GM19240 (cell line): ENCODE results near the gene CTXND1.

Experiments
- DNase-seq: peaks from one replicate; pipeline ENCODE4 v3.0.0; 2011; ENCODE audit warnings: low spot score; ENCODE audit not compliant: insufficient read length

The CTXND1 gene

DNA sequence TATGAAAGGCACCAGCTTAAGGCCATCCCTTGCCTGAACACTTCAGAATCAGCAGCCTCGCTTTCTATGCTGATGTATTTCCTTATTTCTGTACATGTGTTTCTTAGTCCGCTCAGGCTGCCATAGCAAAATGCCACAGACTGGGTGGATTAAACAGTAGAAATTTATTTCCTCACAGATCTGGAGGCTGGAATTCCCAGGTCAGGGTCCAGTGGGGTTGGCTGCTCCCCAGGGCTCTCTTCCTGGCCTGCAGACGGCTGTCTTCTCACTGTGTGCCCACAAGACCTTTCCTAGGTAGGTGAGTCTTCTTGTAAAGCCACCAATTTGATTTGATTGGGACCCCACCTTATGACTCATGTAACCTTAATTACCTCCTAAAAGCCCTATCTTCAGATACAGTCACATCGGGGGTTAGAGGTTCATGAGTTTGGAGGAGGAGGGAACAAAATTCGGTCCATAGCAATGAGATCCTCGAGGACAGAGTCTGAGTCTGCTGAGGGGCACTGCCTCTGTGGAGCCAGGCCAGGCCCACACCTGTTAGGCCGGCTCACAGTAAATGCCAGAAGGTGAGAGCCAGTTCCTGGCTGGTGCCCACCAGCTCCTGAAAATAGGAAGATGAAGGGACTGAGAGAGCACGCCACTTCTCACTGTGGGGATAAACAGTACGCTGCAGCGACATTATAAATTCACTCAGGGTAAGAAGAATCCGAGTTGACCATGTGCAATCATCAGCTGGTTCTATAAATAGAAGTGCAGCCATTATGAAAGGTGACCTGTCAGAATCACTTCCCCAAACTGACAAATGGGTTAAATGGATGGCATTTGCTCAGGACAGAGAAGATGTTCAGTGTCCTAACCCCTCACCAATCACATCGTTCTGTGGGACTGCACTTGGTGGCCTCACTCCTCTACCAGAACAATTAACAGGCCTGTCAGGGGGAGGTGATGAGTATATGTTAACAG is 41.1 kb downstream of the CTXND1 start:
- no peak for DNase-seq

DNA sequence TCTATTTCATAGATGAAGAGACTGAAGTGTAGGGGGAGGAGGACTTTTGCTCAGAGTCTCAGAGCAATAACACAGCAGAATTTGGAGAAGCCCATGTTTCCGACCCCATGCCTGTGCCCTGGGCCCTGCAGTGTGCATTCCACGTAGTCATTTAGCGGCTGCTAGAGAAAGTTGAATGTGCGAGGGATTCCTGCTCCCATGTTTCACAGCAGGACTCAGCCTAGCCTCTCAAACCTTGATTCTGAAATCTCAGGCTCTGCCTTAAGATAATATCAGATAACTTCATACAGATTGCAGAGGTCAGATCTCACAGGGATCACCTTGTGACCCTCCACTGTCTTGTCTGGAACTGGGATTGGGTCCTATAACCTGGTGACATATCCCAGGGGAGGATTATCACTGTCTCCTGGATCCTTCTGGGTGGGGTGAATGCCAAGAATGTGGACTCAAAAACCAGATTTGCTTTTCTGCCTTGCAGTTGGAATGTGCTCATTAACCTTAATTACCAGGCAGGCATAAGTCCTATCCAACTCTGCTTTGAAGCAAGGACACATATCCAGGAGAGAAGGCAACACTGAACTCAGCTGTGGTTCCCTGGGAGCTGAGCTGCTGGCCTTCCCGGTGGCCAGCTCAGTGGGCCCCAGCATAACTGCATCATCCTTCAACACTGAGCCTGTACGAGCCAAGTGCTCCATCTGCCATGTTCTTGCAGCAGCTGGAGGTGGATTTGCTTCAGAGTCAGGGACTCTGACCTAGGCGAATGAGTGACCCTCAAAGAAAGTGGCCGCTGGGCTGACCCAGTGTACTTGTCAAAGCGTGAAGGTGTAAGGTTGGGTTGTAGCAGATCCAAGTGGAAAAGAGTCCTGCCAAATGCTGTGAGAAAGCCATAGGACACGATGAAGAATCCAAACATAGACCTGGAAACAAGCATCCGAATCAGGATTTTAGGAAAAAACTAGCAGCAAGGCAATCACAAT is 43.0 kb downstream of the CTXND1 start:
- no peak for DNase-seq

DNA sequence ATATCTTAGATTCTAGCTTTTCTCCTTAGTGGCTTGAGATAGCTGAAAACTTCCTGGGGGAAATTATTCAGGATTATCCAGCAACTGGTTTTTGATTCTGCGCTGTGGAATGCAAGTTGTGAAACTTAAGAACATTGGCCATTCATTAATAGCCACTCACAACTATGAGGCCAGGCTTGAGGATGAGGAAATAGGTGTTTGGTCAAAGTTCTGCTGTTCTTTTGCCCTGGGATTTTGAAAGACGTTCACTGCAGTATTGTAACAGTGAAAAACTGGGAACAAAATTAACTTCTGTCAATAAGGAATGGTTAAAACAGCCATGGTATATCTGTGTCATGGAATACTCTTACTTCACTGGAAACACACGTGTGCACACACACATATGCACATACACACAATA is 44.1 kb downstream of the CTXND1 start:
- DNase-seq: no peak

DNA sequence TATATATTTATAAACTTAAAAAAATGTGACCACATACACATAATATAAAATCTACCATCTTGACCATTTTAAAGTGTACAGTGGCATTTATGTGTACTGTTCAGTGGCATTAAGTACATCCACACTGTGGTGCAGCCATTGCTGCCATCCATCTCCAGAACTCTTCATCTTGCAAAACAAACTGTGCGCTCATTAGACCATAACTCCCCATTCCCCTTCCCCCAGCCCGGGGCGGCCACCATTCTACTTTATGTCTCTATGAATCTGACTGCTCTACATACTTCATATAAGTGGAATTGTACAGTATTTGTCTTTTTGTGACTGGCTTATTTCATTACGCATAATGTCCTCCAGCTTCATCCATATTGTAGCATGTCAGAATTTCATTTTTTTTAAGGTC is 47.8 kb downstream of the CTXND1 start:
- no peak for DNase-seq

DNA sequence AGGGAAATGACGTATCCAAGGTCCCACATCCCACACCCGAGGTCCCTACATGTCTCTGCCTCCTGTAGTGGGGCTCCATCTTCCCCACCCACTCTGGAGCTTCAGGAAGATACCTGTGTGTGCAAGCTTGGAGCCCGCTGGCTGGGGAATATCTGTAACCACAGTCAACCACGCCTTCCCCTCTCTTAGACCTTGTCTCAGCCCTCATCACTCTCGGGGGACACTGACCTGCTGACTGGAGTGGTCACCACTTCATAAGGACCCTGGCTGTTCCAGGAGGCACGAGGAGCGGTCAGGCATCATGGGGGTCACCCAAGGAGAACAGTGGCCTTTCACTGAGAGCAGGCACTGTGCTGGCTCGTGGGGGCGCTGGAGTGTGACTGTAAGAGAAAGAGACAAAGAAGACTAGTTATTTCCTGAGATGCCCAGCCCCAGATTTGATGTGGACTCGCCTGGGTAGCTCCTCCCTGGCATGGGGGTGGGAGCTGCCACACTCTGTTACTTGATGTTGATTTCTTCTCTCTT is 48.6 kb downstream of the CTXND1 start:
- DNase-seq: no peak

DNA sequence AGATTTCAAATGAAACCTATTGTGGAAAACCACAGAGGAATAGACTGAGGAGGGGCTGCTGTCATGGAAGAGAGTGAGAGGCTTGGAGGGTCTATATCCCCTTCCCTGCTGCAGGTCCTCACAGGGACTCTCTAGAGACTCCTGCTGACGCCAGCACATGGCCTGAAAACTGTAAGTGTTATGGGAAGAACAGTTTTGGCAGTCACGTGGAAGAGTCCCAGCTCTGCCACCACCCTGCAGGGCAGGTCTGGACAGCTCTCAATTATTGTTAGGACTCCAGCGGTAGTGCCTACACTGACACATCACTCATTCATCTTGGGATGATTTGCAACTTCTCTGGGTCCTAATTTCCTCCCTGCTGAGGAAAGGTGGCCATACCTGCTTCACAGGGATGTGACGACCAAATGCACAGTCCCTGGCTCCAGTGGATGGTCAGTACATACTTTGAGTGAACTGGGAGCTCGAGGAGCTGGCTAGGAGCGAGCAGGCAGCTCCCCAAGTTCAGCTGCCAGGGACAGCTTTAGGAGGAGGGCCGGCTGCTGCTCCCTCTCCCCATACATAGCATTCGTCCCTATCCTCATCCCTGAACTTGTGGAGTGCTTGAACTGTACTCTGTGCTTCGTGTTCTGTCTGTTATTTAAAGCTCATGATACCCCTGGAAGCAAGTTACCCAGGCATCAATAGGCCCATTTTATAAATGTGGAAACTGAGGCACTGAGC is 49.2 kb downstream of the CTXND1 start:
- DNase-seq: no peak

DNA sequence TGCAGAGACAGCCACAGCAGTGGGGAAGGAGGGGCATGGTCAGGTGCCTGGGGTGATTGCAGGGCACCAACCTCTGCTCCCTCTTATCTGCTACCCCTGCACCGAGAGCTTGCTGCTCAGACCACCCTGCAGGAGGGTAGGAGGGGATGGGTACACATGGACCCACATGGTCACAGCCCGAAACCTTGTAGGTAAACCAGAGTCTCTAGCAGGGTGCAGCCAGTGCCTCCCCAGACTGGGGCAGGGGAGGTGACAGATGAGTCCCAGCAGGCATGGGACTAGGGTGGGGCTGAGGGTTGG is 50.0 kb downstream of the CTXND1 start:
- DNase-seq: no peak

DNA sequence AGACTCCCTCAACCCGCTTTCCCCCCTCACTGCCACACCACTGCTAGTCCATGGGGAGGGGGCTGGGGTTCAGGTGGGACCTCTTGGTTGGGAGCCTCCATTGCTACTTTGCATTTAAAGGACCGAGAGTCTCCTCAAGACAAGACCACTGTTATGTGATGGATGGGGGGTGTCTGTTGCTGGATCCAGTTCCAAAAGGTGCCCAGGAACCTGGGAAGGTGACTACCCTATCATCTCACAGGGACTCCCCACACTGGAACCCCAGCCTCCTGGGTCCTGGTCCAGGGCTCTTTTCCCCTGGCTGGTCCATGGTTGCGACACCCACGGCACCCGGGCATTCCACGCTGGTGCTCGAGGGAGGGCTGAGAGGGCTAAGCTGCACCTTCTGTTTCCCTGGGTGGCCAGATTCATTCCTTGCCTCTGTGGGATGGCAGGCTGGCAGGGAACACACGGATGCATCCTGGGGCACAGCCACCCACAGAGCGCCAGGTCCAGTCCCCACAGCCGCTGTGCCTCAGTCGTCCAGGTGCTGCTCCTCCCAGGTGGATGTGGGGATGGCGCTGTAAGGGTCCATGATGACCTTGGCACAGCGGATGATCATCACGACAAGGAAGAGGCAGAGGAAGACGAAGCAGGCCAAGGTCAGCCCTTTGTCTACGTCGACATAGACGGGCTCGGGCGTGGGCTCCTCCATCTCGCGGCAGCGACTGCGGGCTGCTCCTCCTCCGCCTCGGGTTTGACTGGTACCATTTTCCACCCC is 50.6 kb downstream of the CTXND1 start:
- DNase-seq: no peak

DNA sequence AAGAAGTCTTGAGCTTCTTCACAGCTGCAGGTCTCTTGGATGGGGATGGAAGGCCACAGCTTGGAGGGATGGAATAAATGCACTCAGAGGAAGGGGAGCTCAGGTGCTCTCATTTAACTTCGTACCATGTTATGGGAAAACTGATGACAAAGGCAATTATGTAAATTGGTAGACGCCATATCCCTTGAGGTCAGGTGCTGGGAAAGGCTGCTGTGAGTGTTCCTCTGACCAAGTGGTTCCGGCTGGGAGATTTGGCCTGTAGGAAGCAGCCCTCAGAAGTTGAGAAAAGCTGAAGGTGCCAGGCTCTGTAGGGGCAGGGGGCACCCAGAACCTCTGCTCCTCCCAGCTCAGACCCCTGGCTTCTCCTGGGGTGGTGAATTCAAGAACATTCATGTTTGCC is 52.1 kb downstream of the CTXND1 start:
- no peak for DNase-seq

DNA sequence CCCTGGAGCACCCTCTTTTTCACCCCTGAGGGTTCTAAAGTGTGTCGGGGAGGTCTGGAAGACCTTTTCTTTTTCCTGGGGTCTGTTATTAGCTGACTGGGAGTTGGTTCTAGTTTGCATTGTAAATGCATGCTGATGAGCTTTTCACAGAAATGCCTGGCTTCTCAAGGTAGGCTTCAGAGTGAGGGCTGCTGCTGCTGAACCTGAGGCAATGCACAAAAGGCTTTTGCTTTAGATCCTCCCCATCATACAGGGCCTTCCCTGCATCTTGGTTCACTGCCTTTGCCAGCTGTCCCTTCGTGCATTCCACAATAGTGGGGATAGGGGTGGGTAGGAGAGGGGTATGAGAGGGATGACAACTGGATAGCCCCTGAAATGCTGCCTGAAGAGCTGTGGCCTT is 52.6 kb downstream of the CTXND1 start:
- no peak for DNase-seq

DNA sequence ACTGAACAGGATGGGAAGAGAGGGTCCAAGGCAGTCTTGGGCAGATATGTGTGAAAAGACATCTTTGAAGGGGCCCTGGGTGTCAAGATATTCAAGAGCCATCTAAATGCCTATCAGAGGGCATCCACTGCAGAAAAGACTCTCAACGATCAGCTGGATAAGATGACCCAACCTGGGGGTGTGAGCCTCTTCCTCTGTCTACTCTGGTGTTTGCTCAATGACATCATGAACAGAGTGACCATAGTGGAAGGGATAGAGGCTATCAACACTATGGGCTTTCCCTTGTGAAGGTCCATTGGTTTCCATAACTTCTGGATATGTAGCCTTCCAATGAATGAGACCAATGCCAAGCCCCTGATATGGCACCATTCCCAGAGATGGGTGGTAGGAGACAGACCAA is 57.1 kb downstream of the CTXND1 start:
- DNase-seq: no peak

DNA sequence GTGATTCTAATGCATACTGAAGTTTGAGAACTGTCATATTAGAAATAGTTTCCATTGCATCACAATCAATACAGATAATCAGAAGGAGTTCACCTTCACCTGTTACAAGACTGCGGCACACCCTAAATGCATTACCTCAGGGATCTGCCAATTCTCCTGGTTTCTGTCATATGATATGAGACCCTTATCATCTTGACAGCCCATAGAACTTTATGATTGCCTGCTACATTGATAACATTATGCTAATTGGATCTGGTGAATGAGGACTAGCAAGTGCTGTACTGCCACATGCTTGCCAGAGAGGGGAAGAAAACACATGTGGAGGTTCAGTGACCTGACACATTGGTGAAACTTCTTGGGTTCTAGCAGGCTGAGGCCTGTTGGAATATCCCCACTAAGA is 57.8 kb downstream of the CTXND1 start:
- no peak for DNase-seq

DNA sequence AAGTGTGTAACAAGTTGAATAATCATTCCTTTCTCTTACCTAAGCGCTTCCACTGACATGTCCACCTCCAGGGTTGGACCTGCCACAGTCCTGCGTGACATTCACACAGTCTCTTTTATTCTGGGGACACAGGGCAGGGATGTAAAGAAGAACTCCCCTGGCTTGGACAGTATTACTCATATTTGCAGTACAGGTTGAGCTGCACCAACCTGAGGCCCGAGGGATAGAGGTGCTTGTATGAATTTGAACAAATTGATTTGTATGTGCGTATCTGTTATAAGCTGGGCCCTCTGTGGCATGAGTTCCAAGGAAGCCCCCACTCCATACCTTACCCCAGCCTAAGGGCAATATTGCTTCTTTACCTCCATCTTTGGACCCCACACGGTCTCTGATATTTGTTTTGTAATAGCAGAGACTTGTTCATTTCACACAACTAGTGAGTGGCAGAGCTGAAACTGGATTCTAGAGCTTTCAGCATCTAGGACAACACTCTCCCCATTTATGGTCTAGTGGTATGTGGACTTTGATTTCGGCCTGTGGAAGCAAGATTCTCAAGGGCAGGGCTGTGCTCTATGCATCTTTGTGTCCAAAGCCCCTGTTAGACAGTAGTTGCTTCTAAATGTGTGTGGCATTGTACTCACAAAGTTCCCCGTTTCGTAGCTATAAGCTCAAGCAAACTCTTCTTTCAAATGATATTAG is 60.0 kb downstream of the CTXND1 start:
- no peak for DNase-seq

DNA sequence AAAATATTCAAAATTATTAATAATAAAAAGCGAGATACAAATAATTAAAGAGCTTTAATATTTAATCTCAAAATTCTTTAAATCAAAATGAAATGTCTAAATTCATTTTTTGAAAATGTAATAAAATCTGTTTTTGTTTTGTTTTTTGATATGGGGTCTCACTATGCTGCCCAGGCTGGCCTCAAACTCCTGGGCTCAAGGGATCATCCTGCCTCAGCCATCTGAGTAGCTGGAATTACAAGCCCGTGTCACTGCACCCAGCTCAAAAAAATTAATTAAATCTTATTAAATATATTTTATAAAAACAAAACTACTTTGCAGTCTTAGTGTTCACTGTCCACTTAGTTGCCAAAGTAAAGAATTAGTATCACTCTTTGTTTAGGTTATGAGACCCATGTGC is 60.8 kb downstream of the CTXND1 start:
- DNase-seq: no peak

DNA sequence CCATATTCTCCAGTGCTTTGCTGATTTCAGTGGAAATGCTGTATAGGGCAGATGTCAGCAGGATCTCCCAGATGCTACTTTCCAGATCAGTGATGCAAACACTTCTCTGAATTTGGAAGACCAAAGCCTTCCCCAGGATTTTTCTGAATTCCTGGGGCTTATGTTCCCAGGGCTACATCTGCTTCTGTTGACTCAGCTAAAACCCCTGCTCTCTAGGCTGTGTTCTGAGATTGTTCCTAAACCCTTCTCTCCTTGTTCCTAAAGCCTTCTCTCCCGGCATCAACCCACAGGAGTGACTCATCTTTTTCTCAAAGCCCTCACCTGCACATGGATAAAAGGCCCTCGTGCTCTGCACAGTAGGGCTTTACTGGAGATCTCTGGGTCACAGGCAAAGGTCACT is 63.8 kb downstream of the CTXND1 start:
- DNase-seq: no peak

DNA sequence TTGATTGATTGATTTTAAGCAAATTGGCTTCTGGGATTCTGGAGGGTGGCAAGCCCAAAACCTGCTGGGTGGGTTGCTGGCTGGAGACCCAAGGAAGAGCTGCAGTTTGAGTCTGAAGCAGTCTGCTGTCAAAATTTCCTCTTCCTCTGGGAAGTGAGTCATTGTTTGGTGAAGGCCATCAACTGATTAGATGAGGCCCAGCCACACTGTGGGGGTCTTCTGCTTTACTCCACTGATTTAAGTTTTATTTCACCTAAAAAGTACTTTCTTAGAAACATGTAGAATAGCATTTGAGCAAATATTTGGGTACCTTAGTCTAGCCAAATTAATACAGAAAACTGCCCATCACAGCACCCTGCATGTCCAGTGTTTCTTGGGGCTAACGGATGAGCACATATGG is 65.4 kb downstream of the CTXND1 start:
- DNase-seq: no peak

DNA sequence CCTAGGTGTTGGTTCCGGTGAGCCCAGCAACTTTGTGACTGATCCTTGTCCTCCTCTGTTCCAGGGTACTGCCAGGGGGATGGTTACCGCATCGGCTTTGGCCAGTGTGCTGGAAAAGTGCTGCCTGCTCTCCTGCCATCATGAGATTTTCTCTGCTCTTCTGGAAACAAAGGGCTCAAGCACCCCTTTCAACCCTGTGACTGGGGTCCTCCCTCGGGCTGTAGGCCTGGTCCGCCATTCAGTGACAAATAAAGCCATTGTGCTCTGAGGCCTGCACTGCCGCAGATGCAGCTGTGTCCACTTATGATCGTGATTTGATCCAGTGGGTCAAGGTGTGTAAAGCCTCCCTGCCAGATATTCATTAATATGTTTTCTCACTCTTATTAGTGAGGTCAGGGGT is 65.9 kb downstream of the CTXND1 start:
- DNase-seq: no peak

DNA sequence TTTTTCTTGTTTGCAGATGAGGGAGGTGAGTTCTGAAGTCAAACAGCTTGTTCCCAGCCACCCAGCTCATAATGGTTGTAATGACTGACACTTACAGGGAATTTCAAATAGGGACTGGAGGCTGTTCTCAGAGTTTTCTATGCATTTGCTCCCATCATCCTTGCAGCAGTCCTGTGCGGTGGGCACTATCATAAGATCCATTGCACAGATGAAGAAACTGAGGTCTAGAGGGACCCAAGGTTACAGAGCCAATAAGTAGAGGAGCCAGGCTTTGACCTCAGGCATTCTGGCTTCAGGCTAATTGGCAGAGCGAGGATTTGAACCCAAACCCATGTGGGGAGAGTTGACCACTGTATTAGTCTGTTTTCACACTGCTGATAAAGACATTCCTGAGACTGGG is 66.9 kb downstream of the CTXND1 start:
- no peak for DNase-seq

DNA sequence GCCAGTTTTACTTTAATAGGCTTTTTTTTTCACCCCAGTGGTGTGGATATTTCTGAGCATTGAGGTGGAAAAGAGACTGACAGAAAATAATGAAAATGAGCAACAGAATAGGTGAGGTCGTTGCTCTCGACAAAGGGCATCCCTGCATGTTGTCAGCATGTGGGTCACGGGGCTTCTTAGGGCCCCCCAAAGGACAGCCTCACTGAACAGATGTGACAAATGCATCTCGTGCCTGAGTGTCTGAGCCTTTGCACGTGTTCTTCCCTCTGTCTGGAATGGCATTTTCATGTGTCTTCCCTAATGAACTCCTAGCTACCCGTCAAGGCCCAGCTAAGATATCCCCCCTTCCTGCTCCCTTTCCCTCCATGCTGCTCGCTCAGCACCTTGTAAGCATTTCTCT is 67.5 kb downstream of the CTXND1 start:
- no peak for DNase-seq

DNA sequence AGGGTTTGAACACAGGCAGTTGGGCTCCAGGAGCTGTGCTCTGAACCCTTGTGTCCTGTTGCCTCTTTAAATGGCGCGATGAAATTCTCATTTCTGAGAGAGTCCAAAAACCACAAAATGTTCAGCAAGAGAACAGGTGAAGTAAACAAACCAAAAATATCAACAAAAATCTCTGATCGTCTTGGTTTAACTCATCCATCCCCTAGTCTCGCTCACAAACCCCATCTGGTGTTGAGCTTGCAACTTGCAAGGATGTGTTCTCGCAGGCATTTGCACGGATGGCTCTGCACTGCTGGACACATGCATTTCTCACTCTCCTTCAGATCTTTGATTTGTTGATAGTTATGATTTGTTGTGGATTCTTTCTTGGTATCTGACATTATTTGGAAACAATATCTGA is 68.1 kb downstream of the CTXND1 start:
- no peak for DNase-seq
